GM13976 (cell line): ENCODE results near the gene ATRN.
"Not testable (repeated sequence)": the region's sequence is repeated elsewhere in the genome, so short reads cannot be mapped to it uniquely, and the experiment has no call there.

Experiments used
- DNase-seq: peaks from one replicate; pipeline ENCODE4 v3.0.0; 2012; ENCODE audit warnings: low spot score
- CTCF ChIP-seq: IDR thresholded peaks from 2 replicates; pipeline ENCODE4 v1.5.1; 2012; ENCODE audit warnings: borderline replicate concordance, mild to moderate bottlenecking; ENCODE audit not compliant: insufficient read depth; ENCODE audit errors: extremely low read depth, missing control alignments, control extremely low read depth
- in situ Hi-C: fragments of 300-500 bp; cut with MboI; formaldehyde crosslinking; loops from one replicate; pipeline ENCODE4 v1.12.0; 2022; ENCODE audit warnings: low sequenced_read_pairs, mixed read lengths, inconsistent platforms; ENCODE audit not compliant: unreplicated experiment

ATRN gene

GRCh38 chr20:3509064-3509463 lies 38.2 kb downstream of the ATRN start:
- no peak for TF ChIP-seq CTCF
- in situ Hi-C loops: no loop called here
- DNase-seq: no peak

GRCh38 chr20:3510110-3510509 lies 39.3 kb downstream of the ATRN start:
- no peak for DNase-seq
- no peak for TF ChIP-seq CTCF
- in situ Hi-C loops: no loop called here

GRCh38 chr20:3512239-3512638 lies 41.4 kb downstream of the ATRN start:
- in situ Hi-C loops, DNase-seq: not testable (repeated sequence)

- in situ Hi-C loops: no loop called here
- TF ChIP-seq CTCF: no peak
- no peak for DNase-seq
Measured at GRCh38 chr20:3514012-3514642, 43.3 kb downstream of the ATRN start.

GRCh38 chr20:3515379-3516170 lies 44.8 kb downstream of the ATRN start:
- no peak for DNase-seq
- no peak for TF ChIP-seq CTCF
- in situ Hi-C loops: no loop called here

GRCh38 chr20:3521852-3522740 lies 51.3 kb downstream of the ATRN start:
- no peak for TF ChIP-seq CTCF
- no peak for DNase-seq

GRCh38 chr20:3524696-3525095 lies 53.9 kb downstream of the ATRN start:
- DNase-seq, in situ Hi-C loops: not testable (repeated sequence)

More at GRCh38 chr20:3521852-3522740, 51.3 kb downstream of the ATRN start:
- in situ Hi-C loops: no loop called here
